Endothelial cell of umbilical vein (primary cell): ENCODE measurements around the gene PKNOX2. TPM values are rescaled to one million over a fixed set of nuclear protein-coding genes. Genes with fewer than 3 reads are reported as not detected.

Experiments
- BruUV-seq: library from RNA; stranded (reverse); fragments of 400-500 nt; replicated peaks from 2 replicates; lab custom pipeline; 2021; lab: Mats Ljungman, UMichigan
- CTCF ChIA-PET: fragments of 300-600, 350-600 bp; sonication (Branson Sonifier 250); formaldehyde crosslinking; loops from one replicate; lab custom pipeline; 2021; ENCODE audit warnings: antibody characterized with exemption, inconsistent platforms; lab: Charles Lee
- POLR2A ChIA-PET: fragments of 300-600, 350-600 bp; sonication (Branson Sonifier 250); formaldehyde crosslinking; loops from one replicate; lab custom pipeline; 2021; ENCODE audit warnings: antibody characterized with exemption, inconsistent platforms; lab: Charles Lee
- DNase-seq: peaks from one replicate; pipeline ENCODE4 v3.0.0-alpha.2; 2011; ENCODE audit warnings: low read depth, low spot score
- FAIRE-seq: peaks from 2 replicates; lab custom pipeline; 2011; peaks lifted over from hg19 to GRCh38; lab: Jason Lieb, UNC
- H2AFZ ChIP-seq: 2 replicates; pipeline ENCODE4 v1.6.0; 2012; ENCODE audit warnings: low read depth, low read length, control low read depth, inconsistent platforms
- H3K27ac ChIP-seq: 2 replicates; pipeline ENCODE4 v1.5.1; 2011; ENCODE audit warnings: low read depth, mild to moderate bottlenecking, control low read depth, low read length, moderate library complexity; ENCODE audit not compliant: insufficient read depth
- H3K27me3 ChIP-seq, 2 experiments: 2 replicates each; pipeline versions ENCODE4 v1.6.0 to v1.6.1; 2011; ENCODE audit warnings: low read length in 2 of 2, mixed read lengths in 1 of 2; ENCODE audit not compliant: control insufficient read depth in 2 of 2, insufficient read depth in 2 of 2
- H3K36me3 ChIP-seq, 2 experiments: 2 replicates in 1 of 2; 3 replicates in 1 of 2; pipeline ENCODE4 v1.5.1; 2011; ENCODE audit warnings: low read length in 2 of 2, mild to moderate bottlenecking in 1 of 2, moderate library complexity in 1 of 2; ENCODE audit not compliant: control insufficient read depth in 2 of 2, insufficient read depth in 2 of 2; ENCODE audit errors: extremely low read depth in 1 of 2
- H3K4me1 ChIP-seq: 3 replicates; pipeline ENCODE4 v1.5.1; 2011; ENCODE audit warnings: mild to moderate bottlenecking, low read length; ENCODE audit not compliant: control insufficient read depth, insufficient read depth; ENCODE audit errors: extremely low read depth
- H3K4me2 ChIP-seq: 2 replicates; pipeline ENCODE4 v1.6.1; 2011; ENCODE audit warnings: low read length, control low read depth, mixed read lengths; ENCODE audit not compliant: insufficient read depth
- H3K4me3 ChIP-seq, 3 experiments: fragments of 200-600 bp in 1 of 3; sonication (generic), shearing (Covaris generic) in 1 of 3; replicated peaks in 1 of 3; 2 replicates each; pipeline ENCODE4 v1.5.1; 2011 to 2016; ENCODE audit warnings: control low read depth in 3 of 3, low read length in 3 of 3, mild to moderate bottlenecking in 2 of 3, inconsistent platforms in 1 of 3, low read depth in 1 of 3, moderate library complexity in 1 of 3; ENCODE audit not compliant: insufficient read depth in 1 of 3
- H3K79me2 ChIP-seq: 2 replicates; pipeline ENCODE4 v1.6.0; 2012; ENCODE audit warnings: low read length, inconsistent platforms; ENCODE audit not compliant: control insufficient read depth, insufficient read depth
- H3K9ac ChIP-seq: replicated peaks from 2 replicates; pipeline ENCODE3; 2011; ENCODE audit warnings: low read length, control low read depth; ENCODE audit not compliant: insufficient read depth; ENCODE audit errors: extremely low read depth
- H3K9me1 ChIP-seq: replicated peaks from 3 replicates; pipeline ENCODE4 v1.6.0; 2011; ENCODE audit warnings: mild to moderate bottlenecking, low read length; ENCODE audit not compliant: control insufficient read depth, insufficient read depth; ENCODE audit errors: extremely low read depth
- H3K9me3 ChIP-seq: replicated peaks from 2 replicates; pipeline ENCODE4 v1.5.1; 2012; ENCODE audit warnings: low read length, inconsistent platforms; ENCODE audit not compliant: control insufficient read depth, insufficient read depth
- H4K20me1 ChIP-seq: replicated peaks from 2 replicates; pipeline ENCODE3; 2011; ENCODE audit warnings: mild to moderate bottlenecking, low read length; ENCODE audit not compliant: control insufficient read depth, insufficient read depth; ENCODE audit errors: extremely low read depth
- CTCF ChIP-seq, 2 donors: IDR thresholded peaks; 1 replicate in 1 of 2; 2 replicates in 1 of 2; pipeline ENCODE4 v1.5.1; 2011; ENCODE audit warnings: low read length in 2 of 2, mild to moderate bottlenecking in 2 of 2, moderate library complexity in 2 of 2, control low read depth in 1 of 2, inconsistent platforms in 1 of 2, low read depth in 1 of 2; ENCODE audit not compliant: insufficient read depth in 1 of 2; ENCODE audit errors: extremely low read depth in 1 of 2
- EZH2 ChIP-seq: IDR thresholded peaks from 2 replicates; pipeline ENCODE4 v1.6.1; 2012; ENCODE audit warnings: borderline replicate concordance, low read depth, mild to moderate bottlenecking, moderate library complexity, low read length, inconsistent platforms; ENCODE audit not compliant: severe bottlenecking
- FOS ChIP-seq: IDR thresholded peaks from 2 replicates; pipeline ENCODE4 v1.6.1; 2011; ENCODE audit warnings: mild to moderate bottlenecking, low read length, moderate library complexity, borderline replicate concordance; ENCODE audit not compliant: insufficient read depth
- GATA2 ChIP-seq: IDR thresholded peaks from 2 replicates; pipeline ENCODE4 v1.7.0; 2011; ENCODE audit warnings: low read depth, mild to moderate bottlenecking, moderate library complexity, mixed read lengths, low read length; ENCODE audit not compliant: insufficient read length, insufficient read depth
- JUN ChIP-seq: IDR thresholded peaks from 2 replicates; pipeline ENCODE4 v1.6.1; 2011; ENCODE audit warnings: borderline replicate concordance, low read depth; ENCODE audit not compliant: insufficient read length, insufficient read depth
- MAX ChIP-seq: IDR thresholded peaks from 2 replicates; pipeline ENCODE4 v1.6.1; 2011; ENCODE audit not compliant: insufficient read depth, insufficient read length
- MYC ChIP-seq: IDR thresholded peaks from one replicate; pipeline ENCODE4 v1.6.1; 2011; ENCODE audit warnings: mild to moderate bottlenecking, low read depth, low read length
- POLR2A ChIP-seq: IDR thresholded peaks from 2 replicates; pipeline ENCODE4 v1.6.1; 2012; ENCODE audit warnings: low read depth, mild to moderate bottlenecking, control low read depth, low read length
- POLR2AphosphoS5 ChIP-seq: IDR thresholded peaks from 2 replicates; pipeline ENCODE4 v1.6.1; 2012; ENCODE audit warnings: low read depth, mild to moderate bottlenecking, control low read depth, low read length, moderate library complexity; ENCODE audit not compliant: insufficient read depth
- dilution Hi-C: fragments of 300-500 bp; cut with MboI; formaldehyde crosslinking; loops from one replicate; pipeline ENCODE4 v1.15.0; 2019; ENCODE audit warnings: low sequenced_read_pairs; ENCODE audit not compliant: extremely low pct_ligation_motif_present
- intact Hi-C: fragments of 100-400 bp; cut with micrococcal nuclease; formaldehyde crosslinking; loops from one replicate; pipeline ENCODE4 v1.10.0; 2022
- polyA plus RNA-seq, 4 experiments: library from polyadenylated mRNA; depleted of rRNA in 3 of 4; stranded (reverse) in 3 of 4; unstranded in 1 of 4; fragments of >200 nt; gene quantifications; 2 replicates each; pipeline versions ENCODE4 v1.2.1 to v1.2.3, GENCODE V29; 2011 to 2012; ENCODE audit warnings: missing spikeins in 1 of 4
- total RNA-seq: library from RNA; stranded (reverse); gene quantifications from 2 replicates; pipeline ENCODE4 v1.2.3, GENCODE V29; 2021

The PKNOX2 gene
- total and polyA plus RNA-seq, 2 donors (not counting 3 experiments of a cell fraction or from before 2014, with no cell fraction given), result 0.11 to 0.91 TPM

- Histone ChIP-seq H2AFZ (no peak overlapping the region), H3K9me3 (no peaks in the 10 kb centered on the region), H3K79me2 (no peaks in the 10 kb centered on the region), H3K4me3 (no peak overlapping the region), H3K36me3 (no peaks in the 10 kb centered on the region), H3K4me2 (no peak overlapping the region), H3K4me1 (peaks cover 7% of the 10 kb centered on the region), H3K9ac (no peak overlapping the region), H3K9me1 (no peaks in the 10 kb centered on the region), H4K20me1 (no peaks in the 10 kb centered on the region), H3K27ac (no peak overlapping the region), H3K27me3 (no peaks in the 10 kb centered on the region)
- intact Hi-C loops (no loop called here), dilution Hi-C loops (no loop called here)
- POLR2A ChIA-PET, result no interaction called here
- no TSS peak for BruUV-seq
- FAIRE-seq, result no peak
- no peak for DNase-seq
- TF ChIP-seq EZH2 (no peak), FOS (no peak), MAX (no peak), POLR2AphosphoS5 (no peak)
- CTCF ChIA-PET, result no interaction called here
These were observed 291.3 kb downstream of the PKNOX2 start for GRCh38 chr11:125455851-125456250.

GRCh38 chr11:125457814-125458343 is 293.3 kb downstream of the PKNOX2 start:
- Histone ChIP-seq H3K27me3 (no peaks in the 10 kb centered on the region), H3K4me2 (no peak overlapping the region), H3K79me2 (no peaks in the 10 kb centered on the region), H2AFZ (peak overlapping the region; percentile 51), H3K9me3 (no peaks in the 10 kb centered on the region), H3K4me1 (no peaks in the 10 kb centered on the region), H4K20me1 (no peaks in the 10 kb centered on the region), H3K4me3 (no peak overlapping the region), H3K9ac (no peak overlapping the region), H3K36me3 (no peaks in the 10 kb centered on the region), H3K9me1 (no peaks in the 10 kb centered on the region), H3K27ac (no peak overlapping the region)
- FAIRE-seq, result no peak
- POLR2A ChIA-PET, result no interaction called here
- dilution Hi-C loops, result no loop called here
- TF ChIP-seq GATA2 (no peak), FOS (no peak), MYC (no peak), POLR2A (no peak), POLR2AphosphoS5 (no peak), JUN (no peak), EZH2 (no peak), CTCF (IDR thresholded peaks at IDR 0.05; ENCODE audit: extremely low read depth in 1 of 2, insufficient read depth in 1 of 2, low read depth in 1 of 2, low read length in 2 of 2) (no peak), MAX (no peak)
- intact Hi-C loops, result no loop called here
- peak; percentile 13 for DNase-seq
- CTCF ChIA-PET, result no interaction called here
- BruUV-seq, result no TSS peak
